ENCODE measurements around the gene IRGQ.

The IRGQ gene

DNA sequence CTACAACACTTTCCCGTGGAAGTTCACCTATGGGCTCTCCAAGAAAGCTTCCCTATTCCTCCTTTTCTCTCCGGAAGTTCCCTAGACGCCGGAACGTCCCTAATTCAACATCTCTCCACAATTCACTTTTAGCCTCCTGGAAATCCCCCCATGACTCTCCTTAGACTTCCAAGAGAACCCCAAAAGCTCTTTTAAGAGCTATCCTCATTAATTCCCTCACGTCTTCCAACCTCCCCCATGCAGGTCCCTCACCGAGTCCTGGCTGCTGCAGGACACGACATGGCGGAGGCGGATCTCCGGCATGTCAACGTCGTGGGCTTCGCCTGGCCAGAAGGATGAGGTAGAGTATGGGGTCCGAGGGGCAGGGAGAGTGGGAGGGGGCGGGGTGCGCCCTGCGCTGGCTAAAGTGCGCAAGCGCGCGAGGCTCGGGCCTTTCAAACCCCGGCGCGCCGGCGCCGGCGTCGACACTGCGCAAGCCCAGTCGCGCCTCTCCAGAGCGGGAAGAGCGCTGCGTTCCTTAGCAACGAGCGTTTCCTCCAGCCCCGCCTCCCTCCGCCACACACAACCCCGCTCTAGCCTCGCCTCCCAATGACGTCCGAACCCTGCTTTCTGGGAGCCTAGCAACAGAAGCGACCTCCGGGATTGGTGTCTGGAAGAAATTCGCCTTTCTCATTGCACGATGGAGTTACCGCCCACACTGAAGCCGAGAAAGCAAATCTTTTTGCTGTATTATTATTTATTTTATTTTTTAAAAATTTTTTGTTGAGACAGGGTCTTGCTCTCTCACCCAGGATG lies 20.6 kb downstream of the IRGQ start, which contains the start of the genes PINLYP and XRCC1:
Gene PINLYP (plus strand): TSS at position 646 of the 795 bp plus-strand sequence. CDS start 1,391 bp downstream, outside the sequence.
Gene XRCC1 (minus strand): TSS at position 372 of the 795 bp plus-strand sequence. CDS start 69 bp downstream, at position 303.
- H3K9me3 Mint-ChIP-seq = no peaks in the 10 kb centered on the region
- H3K27ac Mint-ChIP-seq = peak within 1 kb of the TSS; percentile 92
- no peaks in the 10 kb centered on the region for H3K27me3 Mint-ChIP-seq
- H3K36me3 Mint-ChIP-seq (ENCODE audit: low read depth) = peaks cover 7% of the 10 kb centered on the region
- peaks cover 59% of the 10 kb centered on the region for H3K4me1 Mint-ChIP-seq (ENCODE audit: low read depth)
- peak within 1 kb of the TSS; percentile 90 for H3K4me3 Mint-ChIP-seq

DNA sequence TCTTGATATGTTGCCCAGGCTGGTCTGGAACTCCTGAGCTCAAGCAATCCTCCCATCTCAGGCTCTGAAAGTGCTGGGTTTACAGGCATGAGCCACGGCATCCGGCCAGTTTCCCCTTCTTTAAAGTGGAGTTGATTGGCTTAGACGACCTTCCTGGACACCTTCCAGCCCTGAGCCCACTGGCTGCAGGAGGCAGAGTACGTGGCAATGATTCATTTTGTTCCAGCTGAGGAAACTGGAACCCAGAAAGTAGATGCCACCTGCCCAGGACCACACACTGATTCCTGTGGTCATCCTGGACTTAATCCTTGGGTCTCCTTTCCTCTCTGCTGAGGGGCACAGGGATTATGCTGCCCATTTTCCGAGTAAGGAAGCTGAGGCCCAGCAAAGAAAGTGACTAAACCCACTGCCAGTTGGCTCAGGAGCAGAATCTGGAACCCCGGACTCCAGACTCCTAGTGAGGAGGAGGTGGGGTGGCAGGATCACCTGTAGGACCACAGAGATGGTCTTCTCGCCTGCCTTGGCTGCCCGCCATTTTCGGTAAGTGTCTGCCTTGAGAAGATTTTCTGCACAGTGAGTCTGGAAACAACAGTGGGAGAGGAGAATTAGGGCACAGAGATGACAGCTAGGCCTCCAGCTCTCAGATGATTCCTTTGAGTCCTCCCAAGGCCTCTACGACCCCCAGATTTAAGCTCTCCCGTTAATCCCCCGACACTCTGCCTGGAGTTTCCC lies 21.3 kb downstream of the IRGQ start:
- peaks cover 7% of the 10 kb centered on the region for H3K36me3 Mint-ChIP-seq (ENCODE audit: low read depth)
- H3K4me3 Mint-ChIP-seq = peak overlapping the region; percentile 90
- H3K27ac Mint-ChIP-seq = peak overlapping the region; percentile 92
- no peaks in the 10 kb centered on the region for H3K9me3 Mint-ChIP-seq
- H3K4me1 Mint-ChIP-seq (ENCODE audit: low read depth) = peaks cover 53% of the 10 kb centered on the region
- H3K27me3 Mint-ChIP-seq = no peaks in the 10 kb centered on the region

DNA sequence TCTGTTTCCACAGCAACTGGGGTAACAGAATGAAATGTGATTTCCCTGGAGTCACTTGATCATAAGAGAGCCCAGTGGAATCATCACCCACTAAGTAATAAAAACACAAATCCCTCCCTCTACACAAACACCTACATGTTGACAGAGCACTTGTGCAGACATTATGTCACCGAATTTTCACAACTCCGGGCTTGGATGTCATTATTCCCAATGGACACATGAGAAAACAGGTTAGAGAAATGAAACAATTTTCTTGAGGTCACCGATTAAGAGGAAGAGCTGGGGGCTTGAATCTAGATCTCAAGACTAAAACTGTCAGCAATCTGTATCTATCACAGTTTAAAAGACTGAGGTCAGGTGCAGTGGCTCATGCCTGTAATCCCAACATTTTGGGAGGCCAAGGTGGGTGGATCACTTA lies 23.8 kb downstream of the IRGQ start:
- Mint-ChIP-seq H3K9me3 (no peaks in the 10 kb centered on the region), H3K4me1 (ENCODE audit: low read depth) (peaks cover 42% of the 10 kb centered on the region), H3K36me3 (ENCODE audit: low read depth) (peaks cover 7% of the 10 kb centered on the region), H3K4me3 (no peak overlapping the region), H3K27ac (no peak overlapping the region), H3K27me3 (no peaks in the 10 kb centered on the region)

DNA sequence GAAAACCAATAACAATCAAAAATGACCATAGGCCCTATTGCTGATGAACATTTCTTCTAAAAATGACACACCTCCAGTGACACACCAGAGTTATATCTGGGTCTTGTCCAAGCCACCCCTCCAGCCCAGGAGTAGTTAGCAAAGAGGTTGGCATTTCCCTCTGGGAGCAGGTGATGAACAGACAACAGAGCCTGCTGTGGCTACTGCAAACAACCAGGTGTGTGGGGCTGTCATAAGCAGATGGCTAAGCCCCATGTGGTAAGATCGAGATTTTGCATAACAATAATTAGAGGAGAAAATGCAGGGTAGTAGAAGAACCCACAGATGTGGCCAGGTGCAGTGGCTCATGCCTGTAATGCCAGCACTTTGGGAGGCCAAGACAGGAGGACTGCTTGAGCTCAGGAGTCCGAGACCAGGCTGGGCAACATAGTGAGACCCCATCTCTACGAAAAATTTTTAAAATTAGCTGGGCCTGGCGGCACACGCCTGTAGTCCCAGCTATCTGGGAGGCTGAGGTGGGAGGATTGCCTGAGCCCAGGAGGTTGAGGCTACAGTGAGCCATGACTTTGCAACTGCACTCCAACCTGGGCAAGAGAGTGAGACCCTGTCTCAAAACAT lies 25.7 kb downstream of the IRGQ start:
- H3K9me3 Mint-ChIP-seq = no peaks in the 10 kb centered on the region
- H3K27ac Mint-ChIP-seq = no peak overlapping the region
- peaks cover 44% of the 10 kb centered on the region for H3K4me1 Mint-ChIP-seq (ENCODE audit: low read depth)
- H3K27me3 Mint-ChIP-seq = no peaks in the 10 kb centered on the region
- H3K4me3 Mint-ChIP-seq = no peak overlapping the region
- H3K36me3 Mint-ChIP-seq (ENCODE audit: low read depth) = peaks cover 10% of the 10 kb centered on the region

DNA sequence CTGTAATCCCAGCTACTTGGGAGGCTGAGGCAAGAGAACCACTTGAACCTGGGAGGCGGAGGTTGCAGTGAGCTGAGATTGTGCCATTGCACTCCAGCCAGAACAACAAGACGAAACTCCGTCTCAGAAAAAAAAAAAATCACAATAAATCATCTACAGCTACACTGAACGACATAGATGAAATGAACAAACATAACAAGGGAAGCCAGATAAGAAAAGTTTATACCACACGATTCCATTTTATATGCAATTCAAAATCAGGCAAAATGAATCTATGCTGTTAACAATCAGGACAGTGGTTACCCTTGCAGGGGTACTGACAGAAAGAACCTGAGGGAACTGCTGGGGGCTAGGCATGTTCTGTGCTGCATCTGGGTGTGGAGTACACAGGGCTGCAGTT lies 26.3 kb downstream of the IRGQ start:
- H3K9me3 Mint-ChIP-seq = no peaks in the 10 kb centered on the region
- H3K27me3 Mint-ChIP-seq = no peaks in the 10 kb centered on the region
- peaks cover 10% of the 10 kb centered on the region for H3K36me3 Mint-ChIP-seq (ENCODE audit: low read depth)
- no peak overlapping the region for H3K4me3 Mint-ChIP-seq
- H3K4me1 Mint-ChIP-seq (ENCODE audit: low read depth) = peaks cover 44% of the 10 kb centered on the region
- no peak overlapping the region for H3K27ac Mint-ChIP-seq

DNA sequence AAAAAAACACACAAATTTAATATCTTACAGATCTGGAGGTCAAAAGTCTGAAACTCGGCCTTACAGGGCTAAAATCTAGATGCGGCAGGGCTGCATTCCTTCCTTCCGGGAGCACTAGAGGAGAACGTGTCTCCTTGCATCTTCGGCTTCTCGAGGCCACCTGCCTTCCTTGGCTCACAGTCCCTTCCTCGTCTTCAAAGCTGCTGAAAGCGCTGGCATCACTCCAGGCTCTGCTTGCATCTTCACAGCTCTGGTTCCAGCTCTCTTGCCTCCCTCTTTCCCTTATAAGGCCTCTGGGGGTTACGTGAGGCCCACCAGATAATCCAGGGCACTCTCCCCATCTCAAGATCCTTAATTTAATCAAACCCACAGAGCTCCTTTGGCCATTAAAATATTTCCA lies 31.1 kb downstream of the IRGQ start:
- Mint-ChIP-seq H3K27me3 (no peaks in the 10 kb centered on the region), H3K4me3 (peak overlapping the region; percentile 16), H3K36me3 (ENCODE audit: low read depth) (peaks cover 32% of the 10 kb centered on the region), H3K27ac (peak overlapping the region; percentile 61), H3K9me3 (no peaks in the 10 kb centered on the region), H3K4me1 (ENCODE audit: low read depth) (peaks cover 58% of the 10 kb centered on the region)

DNA sequence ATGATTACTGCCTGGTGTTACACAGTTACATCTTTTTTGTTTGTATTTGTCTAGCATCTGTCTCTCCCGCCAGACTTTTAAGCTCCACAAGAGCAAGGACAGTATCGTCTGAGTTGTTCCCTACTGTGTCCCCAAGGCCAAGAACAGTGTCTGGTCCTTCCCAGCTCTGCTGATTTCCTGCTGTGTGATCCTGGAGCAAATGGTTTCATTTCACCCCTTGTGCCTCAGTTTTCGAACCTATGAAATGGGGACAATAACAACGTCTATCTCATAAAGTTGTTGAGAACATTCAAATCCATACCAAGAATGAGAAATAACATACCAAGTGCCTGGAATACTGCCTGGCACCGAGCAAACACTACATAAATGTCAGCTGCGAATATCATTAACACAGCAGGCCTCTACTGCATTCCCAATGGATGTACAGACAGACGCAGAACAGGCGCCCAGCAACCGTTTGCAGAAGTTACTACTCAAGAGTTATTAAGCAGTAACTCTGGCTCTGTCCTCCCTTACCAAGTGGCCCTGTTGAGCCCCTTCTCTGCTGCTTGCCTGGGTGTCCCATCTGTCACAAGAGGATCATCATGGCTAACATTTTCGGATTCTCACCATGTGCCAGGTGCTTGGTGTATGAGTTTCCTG lies 32.0 kb downstream of the IRGQ start:
- H3K4me1 Mint-ChIP-seq (ENCODE audit: low read depth) = peaks cover 58% of the 10 kb centered on the region
- H3K4me3 Mint-ChIP-seq = peak overlapping the region; percentile 0
- no peaks in the 10 kb centered on the region for H3K9me3 Mint-ChIP-seq
- H3K36me3 Mint-ChIP-seq (ENCODE audit: low read depth) = peaks cover 38% of the 10 kb centered on the region
- H3K27ac Mint-ChIP-seq = peak overlapping the region; percentile 88
- no peaks in the 10 kb centered on the region for H3K27me3 Mint-ChIP-seq

DNA sequence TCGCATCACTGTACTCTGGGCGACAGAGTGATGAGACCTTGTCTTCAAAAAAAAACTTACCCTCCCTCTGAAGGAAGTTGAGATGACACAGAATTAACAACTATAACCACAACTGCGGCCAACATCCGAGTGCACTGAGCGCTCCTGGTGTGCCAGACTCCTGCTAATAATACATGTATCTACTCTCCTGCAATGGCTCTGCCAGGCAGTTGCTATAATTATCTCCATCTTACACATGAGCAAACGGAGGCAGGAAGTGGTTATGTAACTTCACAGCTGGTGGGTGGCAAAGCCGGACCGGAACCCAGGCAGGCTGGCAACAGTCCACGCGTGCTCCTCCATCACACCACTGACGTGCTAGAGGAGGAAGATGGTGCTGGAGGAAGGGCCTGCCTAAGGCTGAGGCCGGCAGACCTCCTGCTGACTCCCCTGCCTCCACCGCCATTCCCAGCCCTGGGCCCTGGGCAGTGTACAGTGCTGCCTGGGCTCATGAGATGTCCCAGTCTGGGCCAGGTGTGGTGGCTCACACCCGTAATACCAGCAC lies 33.2 kb downstream of the IRGQ start:
- H3K9me3 Mint-ChIP-seq = no peaks in the 10 kb centered on the region
- peaks cover 58% of the 10 kb centered on the region for H3K4me1 Mint-ChIP-seq (ENCODE audit: low read depth)
- H3K36me3 Mint-ChIP-seq (ENCODE audit: low read depth) = peaks cover 42% of the 10 kb centered on the region
- H3K27me3 Mint-ChIP-seq = no peaks in the 10 kb centered on the region
- H3K27ac Mint-ChIP-seq = peak overlapping the region; percentile 88
- peak overlapping the region; percentile 65 for H3K4me3 Mint-ChIP-seq

DNA sequence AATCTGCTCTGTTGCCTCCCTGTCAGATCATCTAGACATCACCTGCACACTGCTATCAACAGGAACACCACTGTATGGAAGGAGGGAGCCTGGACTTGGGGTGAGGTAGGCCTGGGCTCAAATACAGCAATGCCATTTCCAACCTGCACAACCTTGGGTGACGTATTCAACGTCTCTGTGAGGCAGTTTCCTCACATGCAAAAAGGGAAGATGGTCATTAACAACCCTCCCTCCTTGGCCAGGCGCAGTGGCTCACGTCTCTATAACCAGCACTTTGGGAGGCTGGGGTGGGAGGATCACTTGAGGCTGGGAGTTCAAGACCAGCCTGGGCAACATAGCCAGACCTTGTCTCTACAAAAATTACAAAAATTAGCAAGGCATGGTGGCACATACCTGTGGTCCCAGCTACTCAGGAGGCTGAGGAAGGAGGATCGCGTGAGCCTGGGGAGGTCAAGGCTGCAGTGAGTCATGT lies 33.7 kb downstream of the IRGQ start:
- Mint-ChIP-seq H3K4me3 (peak overlapping the region; percentile 65), H3K4me1 (ENCODE audit: low read depth) (peaks cover 58% of the 10 kb centered on the region), H3K27me3 (no peaks in the 10 kb centered on the region), H3K27ac (peak overlapping the region; percentile 88), H3K36me3 (ENCODE audit: low read depth) (peaks cover 43% of the 10 kb centered on the region), H3K9me3 (no peaks in the 10 kb centered on the region)

DNA sequence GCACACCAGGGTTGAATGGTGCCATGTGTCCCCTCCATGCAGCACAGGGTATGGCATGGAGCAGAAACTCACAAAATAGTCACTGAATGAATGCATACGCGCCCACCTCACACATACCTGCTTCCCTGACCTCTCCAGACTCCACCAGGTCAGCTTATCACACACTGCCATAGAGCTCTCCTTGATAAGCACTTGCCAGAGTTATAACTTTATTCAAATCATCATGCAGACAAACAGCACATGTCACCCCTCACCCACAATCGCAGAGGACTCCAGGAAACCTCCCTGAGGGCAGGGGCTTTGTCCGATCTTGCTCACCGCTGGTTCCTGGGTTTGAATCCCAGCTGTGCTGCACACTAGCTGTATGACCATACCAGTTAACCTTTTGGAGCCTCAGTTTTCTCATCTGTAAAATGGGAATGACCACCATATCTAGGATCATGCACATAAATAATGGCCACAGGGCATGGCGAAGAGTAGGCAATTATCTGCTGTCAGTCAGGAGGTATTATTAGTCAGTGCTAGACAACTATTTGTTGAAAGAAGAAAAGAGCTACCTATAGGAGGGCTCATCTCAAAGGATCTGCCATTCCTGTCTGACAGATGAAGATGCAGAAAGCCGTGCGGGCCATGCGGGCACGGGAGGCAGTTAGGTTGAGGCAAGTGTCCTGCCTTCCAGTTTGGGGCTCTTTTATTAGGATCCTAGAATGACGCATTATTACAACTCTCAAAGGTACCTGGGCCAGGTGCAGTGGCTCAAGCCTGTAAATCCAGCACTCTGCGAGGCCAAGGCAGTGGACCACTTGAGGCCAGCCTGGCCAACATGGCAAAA lies 34.6 kb downstream of the IRGQ start:
- Mint-ChIP-seq H3K4me3 (no peak overlapping the region), H3K27me3 (no peaks in the 10 kb centered on the region), H3K9me3 (no peaks in the 10 kb centered on the region), H3K27ac (peak overlapping the region; percentile 88), H3K36me3 (ENCODE audit: low read depth) (peaks cover 40% of the 10 kb centered on the region), H3K4me1 (ENCODE audit: low read depth) (peaks cover 54% of the 10 kb centered on the region)

DNA sequence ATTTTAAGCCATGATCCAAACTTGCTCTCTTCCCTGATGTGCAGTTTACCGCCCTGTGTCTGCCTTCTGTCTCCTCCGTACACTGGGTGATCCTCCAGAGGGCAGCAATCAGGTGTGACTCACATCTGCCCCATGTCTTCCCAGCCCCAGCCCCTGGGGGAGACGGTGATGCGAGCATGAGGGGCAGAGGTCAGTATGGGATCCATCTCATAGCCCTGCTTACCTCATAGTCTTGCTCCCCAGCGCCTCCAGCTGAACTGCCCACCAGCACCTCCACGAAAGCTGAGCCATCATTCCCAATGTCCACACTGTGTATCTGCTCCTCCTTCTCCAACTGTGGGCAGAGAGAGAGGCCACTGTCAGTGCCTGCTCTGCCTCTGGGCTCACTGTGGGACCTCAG lies 35.2 kb downstream of the IRGQ start:
- no peaks in the 10 kb centered on the region for H3K9me3 Mint-ChIP-seq
- peaks cover 53% of the 10 kb centered on the region for H3K4me1 Mint-ChIP-seq (ENCODE audit: low read depth)

DNA sequence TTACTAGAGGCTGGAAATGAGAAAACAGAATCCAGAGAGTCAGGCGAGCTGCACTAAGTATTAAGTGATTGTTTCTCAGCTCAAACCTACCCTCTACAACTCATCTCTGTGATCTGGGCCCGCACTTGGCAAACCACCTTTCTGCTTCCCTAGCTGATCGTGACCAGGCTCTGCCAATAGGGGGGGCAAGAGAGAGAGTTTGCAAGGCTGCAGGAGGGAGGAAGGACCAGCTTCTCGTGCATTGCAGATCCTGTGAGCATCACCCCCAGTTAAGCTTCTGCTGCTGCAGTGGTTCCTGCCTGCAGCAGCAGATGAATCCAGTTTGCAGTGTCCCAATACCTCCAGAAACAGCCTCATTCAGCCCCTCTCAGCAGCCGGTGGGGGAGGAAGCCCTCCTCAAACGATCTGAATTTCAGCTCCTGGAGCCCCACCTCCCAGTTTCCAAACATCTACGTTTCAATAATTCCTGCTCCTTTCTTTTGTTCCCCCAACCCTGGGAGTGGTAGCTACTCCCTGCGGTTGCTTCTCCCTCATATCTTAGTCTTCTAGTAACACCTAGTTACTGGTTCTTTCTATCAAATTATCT lies 40.7 kb downstream of the IRGQ start:
- no peaks in the 10 kb centered on the region for H3K27me3 Mint-ChIP-seq
- H3K36me3 Mint-ChIP-seq (ENCODE audit: low read depth) = peaks cover 42% of the 10 kb centered on the region
- H3K9me3 Mint-ChIP-seq = no peaks in the 10 kb centered on the region
- no peak overlapping the region for H3K4me3 Mint-ChIP-seq
- peaks cover 11% of the 10 kb centered on the region for H3K4me1 Mint-ChIP-seq (ENCODE audit: low read depth)
- H3K27ac Mint-ChIP-seq = no peak overlapping the region

More for the DNA sequence above, 35.2 kb downstream of the IRGQ start:
- Mint-ChIP-seq H3K36me3 (ENCODE audit: low read depth) (peaks cover 40% of the 10 kb centered on the region), H3K4me3 (no peak overlapping the region), H3K27me3 (no peaks in the 10 kb centered on the region), H3K27ac (peak overlapping the region; percentile 80)

DNA sequence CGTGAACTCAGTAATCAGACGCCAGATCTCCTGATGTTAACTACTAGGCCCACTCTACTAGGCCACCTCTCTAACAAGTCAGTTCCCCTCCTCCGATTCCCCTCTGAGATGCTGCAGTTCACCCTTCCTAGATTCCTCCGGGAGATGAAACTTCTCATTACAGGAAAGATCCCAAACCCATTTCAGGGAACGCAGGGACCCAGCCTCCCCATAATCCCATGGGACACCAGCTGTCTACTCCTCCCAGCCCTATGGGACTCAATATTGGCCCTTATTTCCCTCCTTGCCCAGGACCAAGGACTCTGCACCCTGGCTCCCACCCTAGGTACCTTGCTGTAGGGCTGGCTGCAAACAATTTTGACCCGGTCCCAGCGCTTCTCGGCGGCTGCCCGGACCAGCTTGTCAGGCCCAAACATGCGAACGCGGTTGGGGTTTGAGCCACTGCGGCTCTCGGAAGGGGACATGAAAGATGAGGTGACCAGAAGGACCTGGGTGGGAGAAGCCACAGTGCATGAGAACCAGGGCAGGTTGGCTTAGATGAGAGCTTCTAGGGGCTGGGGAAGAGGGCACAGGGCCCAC lies 41.5 kb downstream of the IRGQ start:
- Mint-ChIP-seq H3K9me3 (no peaks in the 10 kb centered on the region), H3K4me3 (no peak overlapping the region), H3K36me3 (ENCODE audit: low read depth) (peaks cover 42% of the 10 kb centered on the region), H3K27me3 (no peaks in the 10 kb centered on the region), H3K27ac (no peak overlapping the region), H3K4me1 (ENCODE audit: low read depth) (peaks cover 9% of the 10 kb centered on the region)

Measured in stimulated activated naive CD8-positive, alpha-beta T cell treated with anti-CD3 and anti-CD28 coated beads, Interleukin-15, Interleukin-2, amounts not matched to agents 100 ng/mL and 50 ng/mL, for 24 hours (primary cell).